ENCODE measurements around the gene TBC1D12.

Gene TBC1D12

GRCh38 chr10:94397549-94398370 is 4.6 kb upstream of the TBC1D12 start:
- TF ChIP-seq POLR2A (IDR thresholded peaks at IDR 0.05; ENCODE audit: low read length) (no peak), GATA1 (IDR thresholded peaks at IDR 0.05; ENCODE audit: low read depth, low read length) (no peak)
- DNase-seq = peak; percentile 16 to 68

- DNase-seq = peak in 1 of 2 experiments; percentile 20
- TF ChIP-seq POLR2A (IDR thresholded peaks at IDR 0.05; ENCODE audit: low read length) (no peak), GATA1 (IDR thresholded peaks at IDR 0.05; ENCODE audit: low read depth, low read length) (no peak)
These were observed 3.6 kb upstream of the TBC1D12 start for GRCh38 chr10:94398762-94399161.

- no peak for TF ChIP-seq POLR2A (IDR thresholded peaks at IDR 0.05; ENCODE audit: low read length)
- TF ChIP-seq GATA1 (IDR thresholded peaks at IDR 0.05; ENCODE audit: low read depth, low read length) = no peak
- DNase-seq = peak; percentile 77 to 82
These were observed 570 bp downstream of the TBC1D12 start for GRCh38 chr10:94402843-94403379.

- DNase-seq = peak; percentile 78 to 79
- TF ChIP-seq GATA1 (IDR thresholded peaks at IDR 0.05; ENCODE audit: low read depth, low read length) (no peak), POLR2A (IDR thresholded peaks at IDR 0.05; ENCODE audit: low read length) (no peak)
These were observed 1.3 kb downstream of the TBC1D12 start for GRCh38 chr10:94403380-94404213.

- TF ChIP-seq POLR2A (IDR thresholded peaks at IDR 0.05; ENCODE audit: low read length) (no peak), GATA1 (IDR thresholded peaks at IDR 0.05; ENCODE audit: low read depth, low read length) (no peak)
- peak; percentile 64 to 83 for DNase-seq
These were observed 3.1 kb downstream of the TBC1D12 start for GRCh38 chr10:94405406-94405805.

- peak in 1 of 2 experiments; percentile 6 for DNase-seq
- no peak for TF ChIP-seq POLR2A (IDR thresholded peaks at IDR 0.05; ENCODE audit: low read length)
- TF ChIP-seq GATA1 (IDR thresholded peaks at IDR 0.05; ENCODE audit: low read depth, low read length) = no peak
These were observed 5.3 kb downstream of the TBC1D12 start for GRCh38 chr10:94407668-94408067.

- TF ChIP-seq POLR2A (IDR thresholded peaks at IDR 0.05; ENCODE audit: low read length) = no peak
- DNase-seq = no peak
These were observed 6.8 kb downstream of the TBC1D12 start for GRCh38 chr10:94409021-94409657.

GRCh38 chr10:94411304-94411703 is 9.0 kb downstream of the TBC1D12 start:
- no peak for DNase-seq
- TF ChIP-seq POLR2A (IDR thresholded peaks at IDR 0.05; ENCODE audit: low read length) = no peak
- TF ChIP-seq GATA1 (IDR thresholded peaks at IDR 0.05; ENCODE audit: low read depth, low read length) = no peak

GRCh38 chr10:94412449-94412848 is 10.1 kb downstream of the TBC1D12 start:
- DNase-seq = no peak
- TF ChIP-seq GATA1 (IDR thresholded peaks at IDR 0.05; ENCODE audit: low read depth, low read length) (no peak), POLR2A (IDR thresholded peaks at IDR 0.05; ENCODE audit: low read length) (no peak)

- no peak for DNase-seq
These were observed 11.0 kb downstream of the TBC1D12 start for GRCh38 chr10:94413361-94413760.

GRCh38 chr10:94416896-94417295 is 14.6 kb downstream of the TBC1D12 start:
- TF ChIP-seq POLR2A (IDR thresholded peaks at IDR 0.05; ENCODE audit: low read length) (no peak), GATA1 (IDR thresholded peaks at IDR 0.05; ENCODE audit: low read depth, low read length) (no peak)

More at GRCh38 chr10:94413361-94413760, 11.0 kb downstream of the TBC1D12 start:
- TF ChIP-seq GATA1 (IDR thresholded peaks at IDR 0.05; ENCODE audit: low read depth, low read length) (no peak), POLR2A (IDR thresholded peaks at IDR 0.05; ENCODE audit: low read length) (no peak)

GRCh38 chr10:94417321-94417720 is 15.0 kb downstream of the TBC1D12 start:
- TF ChIP-seq GATA1 (IDR thresholded peaks at IDR 0.05; ENCODE audit: low read depth, low read length) (no peak), POLR2A (IDR thresholded peaks at IDR 0.05; ENCODE audit: low read length) (no peak)
- no peak for DNase-seq

More at GRCh38 chr10:94416896-94417295, 14.6 kb downstream of the TBC1D12 start:
- DNase-seq = no peak

GRCh38 chr10:94420516-94420915 is 18.2 kb downstream of the TBC1D12 start:
- no peak for TF ChIP-seq GATA1 (IDR thresholded peaks at IDR 0.05; ENCODE audit: low read depth, low read length)
- TF ChIP-seq POLR2A (IDR thresholded peaks at IDR 0.05; ENCODE audit: low read length) = no peak
- no peak for DNase-seq
